ENCODE results near the gene FOXRED2.

FOXRED2 gene

GRCh38 chr22:36447632-36448031 lies 59.2 kb downstream of the FOXRED2 start:
- ATAC-seq: no peak

- no peak for ATAC-seq
These were observed 61.6 kb downstream of the FOXRED2 start for GRCh38 chr22:36445158-36445668.

- no peak for ATAC-seq
These were observed 63.6 kb downstream of the FOXRED2 start for GRCh38 chr22:36443198-36443770.

GRCh38 chr22:36442506-36443197 lies 64.2 kb downstream of the FOXRED2 start:
- ATAC-seq: no peak

- ATAC-seq: no peak
These were observed 66.3 kb downstream of the FOXRED2 start for GRCh38 chr22:36440429-36441002.

- peak in 1 of 2 donors; percentile 15 for ATAC-seq
These were observed 67.2 kb downstream of the FOXRED2 start for GRCh38 chr22:36439481-36440271.

Measured in activated CD4-positive, CD25-positive, alpha-beta regulatory T cell treated with anti-CD3 and anti-CD28 coated beads, Interleukin-2, amount 50 U/mL, for 24 hours (primary cell).